HepG2 (cell line): ENCODE measurements around the gene CISD1. TPM values are rescaled to one million over a fixed set of nuclear protein-coding genes. Genes with fewer than 3 reads are reported as not detected.

Experiments used
- ARID2 ChIP-seq: sonication (generic); formaldehyde crosslinking; IDR thresholded peaks from 2 replicates; pipeline ENCODE4 v1.8.1; 2022; ENCODE audit warnings: mild to moderate bottlenecking, missing genetic modification reagents, borderline replicate concordance
- FOXC1 ChIP-seq: sonication (generic); formaldehyde crosslinking; IDR thresholded peaks from 2 replicates; pipeline ENCODE4 v1.8.0; 2022; ENCODE audit warnings: mild to moderate bottlenecking, missing genetic modification reagents, borderline replicate concordance
- HES4 ChIP-seq: sonication (generic); formaldehyde crosslinking; IDR thresholded peaks from 2 replicates; pipeline ENCODE4 v1.9.0; 2021; ENCODE audit warnings: mild to moderate bottlenecking, missing genetic modification reagents, borderline replicate concordance
- JUNB ChIP-seq: sonication (generic); formaldehyde crosslinking; IDR thresholded peaks from 2 replicates; pipeline ENCODE4 v1.8.0; 2022; ENCODE audit warnings: missing genetic modification reagents, mild to moderate bottlenecking, borderline replicate concordance
- NR2C2 ChIP-seq: sonication (generic); formaldehyde crosslinking; IDR thresholded peaks from 2 replicates; pipeline ENCODE4 v1.4.0; 2020; ENCODE audit warnings: missing genetic modification reagents, mild to moderate bottlenecking, moderate library complexity, borderline replicate concordance
- PAWR ChIP-seq: sonication (generic); formaldehyde crosslinking; IDR thresholded peaks from 2 replicates; pipeline ENCODE4 v1.4.0; 2020; ENCODE audit warnings: missing genetic modification reagents, mild to moderate bottlenecking, borderline replicate concordance
- RAD51 ChIP-seq: fragments of 450-650 bp; IDR thresholded peaks from 2 replicates; pipeline ENCODE4 v1.6.1; 2016; ENCODE audit warnings: borderline replicate concordance
- TSC22D2 ChIP-seq: sonication (generic); formaldehyde crosslinking; IDR thresholded peaks from 2 replicates; pipeline ENCODE4 v1.5.1; 2020; ENCODE audit warnings: missing genetic modification reagents, mild to moderate bottlenecking, borderline replicate concordance
- XBP1 ChIP-seq: sonication (generic); formaldehyde crosslinking; IDR thresholded peaks from 2 replicates; pipeline ENCODE4 v1.5.0; 2020; ENCODE audit warnings: missing genetic modification reagents
- ZNF20 ChIP-seq: sonication (generic); formaldehyde crosslinking; IDR thresholded peaks from 2 replicates; pipeline ENCODE4 v1.4.0; 2020; ENCODE audit warnings: mild to moderate bottlenecking, moderate library complexity, missing genetic modification reagents
- ZNF766 ChIP-seq: sonication (generic); formaldehyde crosslinking; IDR thresholded peaks from 2 replicates; pipeline ENCODE4 v1.5.0; 2020; ENCODE audit warnings: missing genetic modification reagents, borderline replicate concordance
- polyA plus RNA-seq, 8 experiments: library from polyadenylated mRNA; depleted of rRNA in 3 of 8; stranded (reverse) in 7 of 8; unstranded in 1 of 8; fragments of >200 nt; fragmentation: Illumina TruSeq in 4 of 8; extraction: Trizol in 4 of 8; gene quantifications; 2 replicates each; pipeline versions ENCODE4 v1.2.1 to v1.2.3, GENCODE V29; 2011 to 2016; ENCODE audit warnings: low read depth in 4 of 8, missing spikeins in 1 of 8, mixed read lengths in 1 of 8; ENCODE audit not compliant: insufficient read depth in 1 of 8
- total RNA-seq, 5 experiments: library from RNA; depleted of rRNA; stranded (reverse); fragments of >200 nt; fragmentation: Illumina TruSeq; extraction: Trizol; gene quantifications; 2 replicates each; pipeline ENCODE4 v1.2.3, GENCODE V29; 2016; ENCODE audit warnings: low read depth in 1 of 5
- TF ChIP-seq, protein P1 (sequence below): sonication (generic); formaldehyde crosslinking; IDR thresholded peaks from 2 replicates; pipeline ENCODE4 v1.4.0; 2020; ENCODE audit warnings: low read depth, mild to moderate bottlenecking, missing genetic modification reagents
- TF ChIP-seq, protein P2 (sequence below): sonication (generic); formaldehyde crosslinking; IDR thresholded peaks from 2 replicates; pipeline ENCODE4 v1.9.0; 2021; ENCODE audit warnings: missing genetic modification reagents, borderline replicate concordance
- TF ChIP-seq, protein P3 (sequence below): sonication (generic); formaldehyde crosslinking; IDR thresholded peaks from 2 replicates; pipeline ENCODE4 v1.9.0; 2021; ENCODE audit warnings: missing genetic modification reagents, mild to moderate bottlenecking, borderline replicate concordance
- TF ChIP-seq, protein P4 (sequence below): sonication (generic); formaldehyde crosslinking; IDR thresholded peaks from 2 replicates; pipeline ENCODE4 v1.5.0; 2020; ENCODE audit warnings: missing genetic modification reagents, mild to moderate bottlenecking, borderline replicate concordance
- TF ChIP-seq, protein P5 (sequence below): IDR thresholded peaks from 2 replicates; pipeline ENCODE4 v1.6.1; 2016; ENCODE audit warnings: low read depth

The CISD1 gene
- total and polyA plus RNA-seq, 2 of the 13 experiments (the other 11 are each of a cell fraction or from before 2014, with no cell fraction given): 63.4 to 78.9 TPM

DNA sequence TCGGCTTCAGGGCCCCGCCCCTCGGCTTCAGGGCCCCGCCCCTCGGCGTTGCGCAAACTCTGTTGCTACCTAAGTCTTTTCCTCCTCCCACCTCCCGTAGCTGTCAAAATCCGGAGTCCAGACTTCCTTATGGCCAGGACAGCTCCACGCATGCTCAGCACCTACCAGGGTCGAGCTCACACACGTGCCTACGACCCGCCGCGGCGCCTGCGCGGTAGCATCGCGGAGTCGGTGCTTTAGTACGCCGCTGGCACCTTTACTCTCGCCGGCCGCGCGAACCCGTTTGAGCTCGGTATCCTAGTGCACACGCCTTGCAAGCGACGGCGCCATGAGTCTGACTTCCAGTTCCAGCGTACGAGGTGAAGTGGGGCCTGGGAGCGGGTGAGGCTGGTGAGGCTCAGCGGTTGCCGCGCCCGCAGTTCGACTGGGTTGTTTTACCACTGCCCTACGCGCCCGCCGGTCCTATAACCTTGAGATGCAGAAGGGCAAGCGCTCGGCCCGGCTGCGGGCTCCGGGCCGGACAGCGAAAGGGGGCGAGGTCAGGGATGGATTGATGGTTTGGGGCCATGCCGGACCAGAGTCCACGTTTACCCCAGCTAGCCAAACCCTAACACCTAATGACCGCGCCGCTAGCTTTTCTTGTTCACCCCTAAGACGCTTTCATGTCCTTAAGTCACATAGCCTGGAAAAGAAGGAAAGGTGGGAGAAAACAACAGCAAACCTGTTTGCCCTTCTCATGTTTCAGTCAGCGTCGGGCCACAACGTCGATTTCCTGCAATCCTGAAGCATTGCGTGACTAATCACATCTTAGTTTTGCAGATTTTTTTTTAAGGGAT, at the start of gene CISD1 (continued):
- TF ChIP-seq FOXC1 (CRISPR knock-in tag) (peak; percentile 99), RAD51 (0 out of 2 replicates have a peak, but pooled peaks have one; percentile 18), TSC22D2 (peak; percentile 88), ZNF20 (CRISPR knock-in tag) (peak; percentile 67; the same call in 1 of the 2 replicates), PAWR (CRISPR knock-in tag) (no peak), HES4 (peak; percentile 94), JUNB (CRISPR knock-in tag) (no peak), ZNF766 (CRISPR knock-in tag) (peak; percentile 99; the same call in 1 of the 2 replicates), NR2C2 (CRISPR knock-in tag) (peak; percentile 78), XBP1 (CRISPR knock-in tag) (no peak; the same call in 1 of the 2 replicates), ARID2 (peak; percentile 100)
- TF ChIP-seq, protein P1, sequence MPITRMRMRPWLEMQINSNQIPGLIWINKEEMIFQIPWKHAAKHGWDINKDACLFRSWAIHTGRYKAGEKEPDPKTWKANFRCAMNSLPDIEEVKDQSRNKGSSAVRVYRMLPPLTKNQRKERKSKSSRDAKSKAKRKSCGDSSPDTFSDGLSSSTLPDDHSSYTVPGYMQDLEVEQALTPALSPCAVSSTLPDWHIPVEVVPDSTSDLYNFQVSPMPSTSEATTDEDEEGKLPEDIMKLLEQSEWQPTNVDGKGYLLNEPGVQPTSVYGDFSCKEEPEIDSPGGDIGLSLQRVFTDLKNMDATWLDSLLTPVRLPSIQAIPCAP (CRISPR knock-in tag): no peak
- TF ChIP-seq, protein P2, sequence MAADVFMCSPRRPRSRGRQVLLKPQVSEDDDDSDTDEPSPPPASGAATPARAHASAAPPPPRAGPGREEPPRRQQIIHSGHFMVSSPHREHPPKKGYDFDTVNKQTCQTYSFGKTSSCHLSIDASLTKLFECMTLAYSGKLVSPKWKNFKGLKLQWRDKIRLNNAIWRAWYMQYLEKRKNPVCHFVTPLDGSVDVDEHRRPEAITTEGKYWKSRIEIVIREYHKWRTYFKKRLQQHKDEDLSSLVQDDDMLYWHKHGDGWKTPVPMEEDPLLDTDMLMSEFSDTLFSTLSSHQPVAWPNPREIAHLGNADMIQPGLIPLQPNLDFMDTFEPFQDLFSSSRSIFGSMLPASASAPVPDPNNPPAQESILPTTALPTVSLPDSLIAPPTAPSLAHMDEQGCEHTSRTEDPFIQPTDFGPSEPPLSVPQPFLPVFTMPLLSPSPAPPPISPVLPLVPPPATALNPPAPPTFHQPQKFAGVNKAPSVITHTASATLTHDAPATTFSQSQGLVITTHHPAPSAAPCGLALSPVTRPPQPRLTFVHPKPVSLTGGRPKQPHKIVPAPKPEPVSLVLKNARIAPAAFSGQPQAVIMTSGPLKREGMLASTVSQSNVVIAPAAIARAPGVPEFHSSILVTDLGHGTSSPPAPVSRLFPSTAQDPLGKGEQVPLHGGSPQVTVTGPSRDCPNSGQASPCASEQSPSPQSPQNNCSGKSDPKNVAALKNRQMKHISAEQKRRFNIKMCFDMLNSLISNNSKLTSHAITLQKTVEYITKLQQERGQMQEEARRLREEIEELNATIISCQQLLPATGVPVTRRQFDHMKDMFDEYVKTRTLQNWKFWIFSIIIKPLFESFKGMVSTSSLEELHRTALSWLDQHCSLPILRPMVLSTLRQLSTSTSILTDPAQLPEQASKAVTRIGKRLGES: peak; percentile 44; the same call in 1 of the 2 replicates
- TF ChIP-seq, protein P3, sequence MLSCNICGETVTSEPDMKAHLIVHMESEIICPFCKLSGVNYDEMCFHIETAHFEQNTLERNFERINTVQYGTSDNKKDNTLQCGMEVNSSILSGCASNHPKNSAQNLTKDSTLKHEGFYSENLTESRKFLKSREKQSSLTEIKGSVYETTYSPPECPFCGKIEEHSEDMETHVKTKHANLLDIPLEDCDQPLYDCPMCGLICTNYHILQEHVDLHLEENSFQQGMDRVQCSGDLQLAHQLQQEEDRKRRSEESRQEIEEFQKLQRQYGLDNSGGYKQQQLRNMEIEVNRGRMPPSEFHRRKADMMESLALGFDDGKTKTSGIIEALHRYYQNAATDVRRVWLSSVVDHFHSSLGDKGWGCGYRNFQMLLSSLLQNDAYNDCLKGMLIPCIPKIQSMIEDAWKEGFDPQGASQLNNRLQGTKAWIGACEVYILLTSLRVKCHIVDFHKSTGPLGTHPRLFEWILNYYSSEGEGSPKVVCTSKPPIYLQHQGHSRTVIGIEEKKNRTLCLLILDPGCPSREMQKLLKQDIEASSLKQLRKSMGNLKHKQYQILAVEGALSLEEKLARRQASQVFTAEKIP (CRISPR knock-in tag): no peak
- TF ChIP-seq, protein P4, sequence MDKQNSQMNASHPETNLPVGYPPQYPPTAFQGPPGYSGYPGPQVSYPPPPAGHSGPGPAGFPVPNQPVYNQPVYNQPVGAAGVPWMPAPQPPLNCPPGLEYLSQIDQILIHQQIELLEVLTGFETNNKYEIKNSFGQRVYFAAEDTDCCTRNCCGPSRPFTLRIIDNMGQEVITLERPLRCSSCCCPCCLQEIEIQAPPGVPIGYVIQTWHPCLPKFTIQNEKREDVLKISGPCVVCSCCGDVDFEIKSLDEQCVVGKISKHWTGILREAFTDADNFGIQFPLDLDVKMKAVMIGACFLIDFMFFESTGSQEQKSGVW (CRISPR knock-in tag): 0 out of 2 replicates have a peak, but pooled peaks have one; percentile 62
- TF ChIP-seq, protein P5, sequence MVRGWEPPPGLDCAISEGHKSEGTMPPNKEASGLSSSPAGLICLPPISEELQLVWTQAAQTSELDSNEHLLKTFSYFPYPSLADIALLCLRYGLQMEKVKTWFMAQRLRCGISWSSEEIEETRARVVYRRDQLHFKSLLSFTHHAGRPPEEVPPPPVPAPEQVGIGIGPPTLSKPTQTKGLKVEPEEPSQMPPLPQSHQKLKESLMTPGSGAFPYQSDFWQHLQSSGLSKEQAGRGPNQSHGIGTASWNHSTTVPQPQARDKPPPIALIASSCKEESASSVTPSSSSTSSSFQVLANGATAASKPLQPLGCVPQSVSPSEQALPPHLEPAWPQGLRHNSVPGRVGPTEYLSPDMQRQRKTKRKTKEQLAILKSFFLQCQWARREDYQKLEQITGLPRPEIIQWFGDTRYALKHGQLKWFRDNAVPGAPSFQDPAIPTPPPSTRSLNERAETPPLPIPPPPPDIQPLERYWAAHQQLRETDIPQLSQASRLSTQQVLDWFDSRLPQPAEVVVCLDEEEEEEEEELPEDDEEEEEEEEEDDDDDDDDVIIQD: peak; percentile 76
